ENCODE data around the gene MAGI1. TPM values are rescaled to one million over a fixed set of nuclear protein-coding genes. Genes with fewer than 3 reads are reported as not detected.

MAGI1 gene
- polyA plus RNA-seq (2012; rRNA removed) = 10.3 and 11.1 TPM in 2 replicates
- polyA plus RNA-seq (2012; cell fraction: cytosol; rRNA removed) = 7.0 and 8.2 TPM in 2 replicates
- polyA plus RNA-seq (2012; cell fraction: nucleus; rRNA removed) = 21.6 and 25.4 TPM in 2 replicates

GRCh38 chr3:66038726-66039589 lies at the start of gene MAGI1:
MAGI1 (minus strand) TSS chr3:66038918; CDS start chr3:66038308, 610 bp downstream.
- peak within 1 kb of the TSS; percentile 94 for H3K4me2 ChIP-seq
- WGBS (ENCODE audit: low lambda C conversion rate) = under 1% methylated on average over 55 of the region's 73 CpGs
- CTCF ChIA-PET = interaction anchor here (1.1 to 2.3 kb wide), 3 partner anchors 9 to 18 kb away, joined by 3 to 9 read pairs (median 4); no protein-coding TSS in a partner anchor
- H3F3A ChIP-seq (replicated peaks; ENCODE audit: insufficient read depth) = peaks cover 18% of the 10 kb centered on the region
- no peaks in the 10 kb centered on the region for H3K27me3 ChIP-seq (ENCODE audit: insufficient read depth)
- DNase-seq = peak; percentile 98
- H3K9ac ChIP-seq = peak within 1 kb of the TSS; percentile 87
- peaks cover 45% of the 10 kb centered on the region for H3K79me2 ChIP-seq (ENCODE audit: insufficient read depth)
- peak within 1 kb of the TSS; percentile 87 to 92 for H3K27ac ChIP-seq (ENCODE audit: low read depth in 2 of 2, low read length in 1 of 2)
- H4K20me1 ChIP-seq (ENCODE audit: insufficient read depth) = peaks cover 9% of the 10 kb centered on the region; the same call in 1 of the 2 replicates
- peak within 1 kb of the TSS; percentile 86 for H2AFZ ChIP-seq (ENCODE audit: low read depth)
- POLR2A ChIA-PET = no interaction called here
- no peaks in the 10 kb centered on the region for H3K36me3 ChIP-seq (replicated peaks in 1 of 2; ENCODE audit: control insufficient read depth in 1 of 2, insufficient read depth in 2 of 2, low read length in 1 of 2)
- H3K9me2 ChIP-seq = no peaks in the 10 kb centered on the region
- H3K9me3 ChIP-seq = no peaks in the 10 kb centered on the region
- peaks cover 16 to 24% of the 10 kb centered on the region in 2 experiments; a peak in 3 of 4 replicates for H3K4me1 ChIP-seq (ENCODE audit: control insufficient read depth in 1 of 2, insufficient read depth in 2 of 2, low read depth in 1 of 2, low read length in 1 of 2)
- peak within 1 kb of the TSS; percentile 80 to 93 for H3K4me3 ChIP-seq (ENCODE audit: low read depth in 2 of 2, low read length in 1 of 2)
- 0 out of 2 replicates have a peak, but pooled peaks have one; percentile 1 for TF ChIP-seq FOSL2 (IDR thresholded peaks at IDR 0.05; ENCODE audit: borderline replicate concordance, low read depth)
- 0 out of 2 replicates have a peak, but pooled peaks have one; percentile 5 for TF ChIP-seq FOXM1 (IDR thresholded peaks at IDR 0.05; ENCODE audit: low read depth)
- TF ChIP-seq GABPA (IDR thresholded peaks at IDR 0.05; ENCODE audit: low read depth) = no peak
- peak; percentile 97 for TF ChIP-seq PBX3 (IDR thresholded peaks at IDR 0.05)
- TF ChIP-seq YY1 (IDR thresholded peaks at IDR 0.05; ENCODE audit: low read depth) = 0 out of 2 replicates have a peak, but pooled peaks have one; percentile 34
- TF ChIP-seq MXI1 (IDR thresholded peaks at IDR 0.05; ENCODE audit: low read depth, low read length) = 0 out of 2 replicates have a peak, but pooled peaks have one; percentile 15
- TF ChIP-seq RAD21 (IDR thresholded peaks at IDR 0.05; ENCODE audit: low read length) = peak; percentile 12; the same call in 1 of the 2 replicates
- TF ChIP-seq SMC3 (IDR thresholded peaks at IDR 0.05; ENCODE audit: low read depth, low read length) = peak; percentile 25; the same call in 1 of the 2 replicates
- TF ChIP-seq ELF1 (IDR thresholded peaks at IDR 0.05) = no peak
- no peak for TF ChIP-seq MEF2A (IDR thresholded peaks at IDR 0.05; ENCODE audit: borderline replicate concordance, low read depth)
- no peak for TF ChIP-seq CTCF (IDR thresholded peaks at IDR 0.05)
- peak; percentile 95 for TF ChIP-seq NRF1 (IDR thresholded peaks at IDR 0.05; ENCODE audit: low read depth, low read length)
- peak; percentile 23 for TF ChIP-seq POLR2AphosphoS5 (IDR thresholded peaks at IDR 0.05; ENCODE audit: low read depth, low read length)
- no peak for TF ChIP-seq IRF3 (IDR thresholded peaks at IDR 0.05; ENCODE audit: low read depth, low read length)
- TF ChIP-seq NFIC (IDR thresholded peaks at IDR 0.05; ENCODE audit: borderline replicate concordance) = no peak
- TF ChIP-seq USF1 (IDR thresholded peaks at IDR 0.05; ENCODE audit: borderline replicate concordance, low read depth) = no peak
- TF ChIP-seq ZBTB33 (IDR thresholded peaks at IDR 0.05; ENCODE audit: borderline replicate concordance, low read depth) = 0 out of 2 replicates have a peak, but pooled peaks have one; percentile 26
- TF ChIP-seq SIN3A (IDR thresholded peaks at IDR 0.05; ENCODE audit: borderline replicate concordance, low read depth, low read length) = 0 out of 2 replicates have a peak, but pooled peaks have one; percentile 14
- peak; percentile 75 for TF ChIP-seq CHD2 (IDR thresholded peaks at IDR 0.05; ENCODE audit: low read length, partially characterized antibody)
- peak; percentile 23; the same call in 1 of the 2 replicates for TF ChIP-seq TCF12 (IDR thresholded peaks at IDR 0.05)
- no peak for TF ChIP-seq EZH2phosphoT487 (IDR thresholded peaks at IDR 0.05; ENCODE audit: borderline replicate concordance, low read depth)

Measured in SK-N-SH (cell line).